GM15510 (cell line): ENCODE results near the gene RPL41.
A peak's percentile ranks its signal among the peaks of the same experiment; 100 is the strongest.

Experiments
- POLR2A ChIP-seq: IDR thresholded peaks from 3 replicates; pipeline ENCODE4 v1.6.1; 2011; ENCODE audit warnings: borderline replicate concordance; ENCODE audit not compliant: insufficient read length; ENCODE audit errors: extremely low read depth

Gene RPL41

DNA sequence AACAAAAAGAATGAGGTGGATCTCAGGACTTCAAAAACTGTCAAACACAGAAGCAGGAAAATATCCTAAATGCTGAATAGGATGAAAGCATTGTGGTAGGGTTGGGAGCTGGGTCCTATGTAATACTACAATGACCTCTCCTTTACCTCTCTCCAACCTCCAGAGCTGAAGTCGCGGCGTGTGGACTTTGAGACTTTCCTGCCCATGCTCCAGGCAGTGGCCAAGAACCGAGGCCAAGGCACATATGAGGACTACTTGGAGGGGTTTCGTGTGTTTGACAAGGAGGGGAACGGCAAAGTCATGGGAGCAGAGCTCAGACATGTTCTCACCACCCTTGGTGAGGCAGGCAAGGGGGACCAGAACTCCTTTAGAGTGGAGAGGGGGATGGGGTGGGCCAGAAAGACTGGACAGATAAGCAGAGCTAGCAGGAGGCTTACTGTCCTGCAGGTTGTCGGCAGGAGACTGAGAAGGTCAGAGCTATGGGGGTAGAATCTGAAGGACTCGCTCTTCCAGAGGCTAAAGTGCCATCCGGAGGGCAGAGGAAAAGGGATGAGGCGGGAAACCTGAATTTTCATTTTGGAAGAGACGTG, 38.9 kb downstream of the RPL41 start:
- no peak for TF ChIP-seq POLR2A

DNA sequence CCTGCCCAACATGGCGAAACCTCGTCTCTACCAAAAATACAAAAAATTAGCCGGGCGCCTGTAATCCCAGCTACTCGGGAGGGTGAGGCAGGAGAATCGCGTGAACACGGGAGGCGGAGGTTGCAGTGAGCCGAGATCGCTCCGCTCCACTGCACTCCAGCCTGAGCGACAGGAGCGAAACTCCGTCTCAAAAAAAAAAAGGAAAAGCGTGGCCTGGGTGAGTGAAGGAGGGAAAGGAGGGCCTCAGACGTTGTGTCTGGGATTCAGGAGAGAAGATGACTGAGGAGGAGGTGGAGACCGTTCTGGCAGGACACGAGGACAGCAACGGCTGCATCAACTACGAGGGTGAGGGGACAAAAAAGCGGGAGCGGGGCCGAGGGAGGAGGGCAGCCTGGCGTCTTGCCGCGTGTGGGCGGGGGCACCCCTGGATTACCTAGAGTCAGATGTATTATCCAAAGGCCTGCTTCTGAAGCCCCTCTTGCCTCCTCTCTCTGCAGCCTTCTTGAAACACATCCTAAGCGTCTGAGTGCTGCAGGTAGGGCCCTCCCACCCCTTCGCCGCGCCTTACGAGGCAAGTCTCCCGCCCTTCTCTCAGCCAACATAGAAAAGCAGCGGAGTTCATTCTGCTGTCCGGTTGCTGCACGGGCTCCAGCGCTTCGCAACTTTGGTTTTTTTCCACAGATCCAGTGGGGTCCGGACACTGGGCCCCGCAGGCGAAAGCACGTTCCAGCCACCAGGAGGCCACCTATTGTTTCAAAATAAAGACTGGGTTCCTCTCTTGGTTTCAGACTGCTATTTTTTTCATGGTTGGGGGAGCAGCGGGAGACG, 41.0 kb downstream of the RPL41 start:
- TF ChIP-seq POLR2A, result peak; percentile 31

DNA sequence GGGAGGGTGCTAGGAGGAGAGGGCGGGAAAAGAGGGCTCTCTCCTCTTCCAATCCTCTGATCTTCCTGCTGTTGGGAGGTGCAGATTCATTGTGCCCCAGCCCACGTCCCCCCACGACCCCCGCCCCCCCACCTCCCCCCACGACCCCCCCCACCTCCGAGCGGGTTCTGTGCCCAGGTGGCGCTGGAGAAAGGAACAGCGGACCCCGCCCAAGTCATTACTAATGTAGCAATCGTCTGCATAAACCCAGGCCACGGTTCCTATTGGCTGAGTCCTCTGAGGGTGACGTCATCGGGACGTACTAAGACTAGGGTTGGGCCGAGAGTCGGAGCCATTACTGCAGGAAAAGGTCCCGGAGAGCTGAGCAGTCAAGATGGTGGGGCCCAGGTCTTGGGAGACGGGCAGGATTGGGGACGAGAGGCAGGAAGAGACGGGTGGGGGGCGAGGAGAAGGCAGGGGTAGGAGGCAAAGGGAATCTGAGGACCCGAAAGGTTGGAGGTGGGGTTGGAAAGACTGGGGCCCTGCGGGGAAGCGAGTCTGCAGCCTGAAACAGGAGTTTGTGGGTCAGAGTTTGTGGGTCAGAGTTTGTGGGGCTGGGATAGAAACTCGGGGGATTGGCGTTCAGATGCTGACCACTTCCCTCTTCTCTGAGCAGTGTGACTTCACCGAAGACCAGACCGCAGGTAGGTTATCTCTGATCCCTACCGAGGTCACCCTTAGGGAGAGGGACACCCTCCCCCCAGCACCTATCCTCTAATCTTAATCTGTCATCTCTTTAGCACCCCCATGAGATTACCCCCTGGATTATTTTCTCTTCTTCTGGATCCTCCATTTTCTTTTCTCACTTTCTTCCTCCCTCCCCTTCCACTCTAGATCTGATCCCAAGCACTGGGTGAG, 41.8 kb downstream of the RPL41 start, which contains the start of gene MYL6:
Gene MYL6, plus strand, starts transcription at position 331 of the 897 bp plus-strand sequence. Its CDS starts 43 bp downstream, at position 374.
- peak; percentile 98 for TF ChIP-seq POLR2A

DNA sequence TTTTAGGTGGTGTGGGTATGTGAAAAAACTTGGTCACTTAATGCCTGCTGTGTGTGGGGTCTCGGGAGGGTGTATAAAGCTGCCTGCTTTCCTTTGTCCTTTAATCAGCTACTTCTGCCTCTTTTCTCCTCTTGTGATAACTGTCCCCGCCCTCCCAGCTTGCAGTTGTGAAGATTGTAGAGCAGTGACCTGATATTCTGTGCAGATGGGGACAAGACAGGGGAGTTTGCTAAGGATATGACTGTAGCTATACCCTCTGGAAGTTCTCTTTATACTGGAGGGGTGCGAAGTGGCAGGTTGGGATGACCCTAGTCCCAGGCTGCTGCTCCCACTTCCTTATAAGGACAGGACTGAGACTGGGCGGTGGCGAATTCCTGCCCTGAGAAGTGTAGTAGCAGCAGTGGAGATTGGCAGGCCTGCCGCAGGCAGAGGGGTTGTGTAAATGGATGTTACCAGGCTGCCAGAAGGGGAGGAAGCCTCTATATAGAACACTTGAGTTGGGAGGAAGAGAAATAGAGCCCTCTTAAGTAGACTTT, 42.6 kb downstream of the RPL41 start:
- TF ChIP-seq POLR2A, result no peak

DNA sequence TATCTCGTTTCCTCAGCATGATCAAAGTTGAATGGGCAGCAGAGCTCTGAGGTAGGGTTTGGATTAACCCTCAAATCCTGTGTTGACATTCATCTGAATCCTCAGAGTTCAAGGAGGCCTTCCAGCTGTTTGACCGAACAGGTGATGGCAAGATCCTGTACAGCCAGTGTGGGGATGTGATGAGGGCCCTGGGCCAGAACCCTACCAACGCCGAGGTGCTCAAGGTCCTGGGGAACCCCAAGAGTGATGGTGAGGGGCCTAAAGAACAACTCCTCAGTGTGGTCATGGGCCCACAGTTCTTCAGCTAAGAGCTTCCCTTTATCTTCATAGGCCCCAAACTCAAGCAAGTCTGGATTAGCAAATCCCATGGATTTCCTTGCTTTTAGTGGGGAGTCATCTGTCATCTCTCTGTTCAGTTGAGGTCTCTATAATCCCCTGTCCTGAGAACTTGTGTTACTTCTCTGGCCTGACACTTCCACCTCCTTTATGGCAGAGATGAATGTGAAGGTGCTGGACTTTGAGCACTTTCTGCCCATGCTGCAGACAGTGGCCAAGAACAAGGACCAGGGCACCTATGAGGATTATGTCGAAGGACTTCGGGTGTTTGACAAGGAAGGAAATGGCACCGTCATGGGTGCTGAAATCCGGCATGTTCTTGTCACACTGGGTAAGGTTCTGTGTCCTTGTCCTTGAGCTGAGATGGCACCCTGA, 43.2 kb downstream of the RPL41 start:
- no peak for TF ChIP-seq POLR2A

DNA sequence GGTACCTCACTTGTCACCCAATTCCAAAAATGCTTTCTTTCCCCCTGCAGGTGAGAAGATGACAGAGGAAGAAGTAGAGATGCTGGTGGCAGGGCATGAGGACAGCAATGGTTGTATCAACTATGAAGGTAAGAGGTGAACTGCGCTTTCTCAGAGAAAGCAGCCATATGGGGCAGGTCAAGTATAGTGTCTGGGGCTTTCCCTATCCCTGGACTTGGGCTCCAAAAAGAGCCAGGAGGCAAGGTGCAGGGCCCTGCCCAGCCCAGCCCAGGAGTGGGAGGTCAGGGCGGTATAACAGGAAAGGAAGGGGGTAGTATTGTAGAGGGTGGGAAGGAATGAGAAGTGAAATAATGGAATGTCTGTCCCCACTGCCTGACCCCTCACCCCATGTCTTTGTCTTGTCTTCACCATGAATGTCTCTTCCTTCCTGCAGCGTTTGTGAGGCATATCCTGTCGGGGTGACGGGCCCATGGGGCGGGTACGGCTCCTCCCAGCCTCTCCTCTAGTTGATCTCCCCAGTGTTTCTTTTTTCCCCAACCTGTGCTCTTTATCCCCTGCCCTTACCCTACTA, 43.8 kb downstream of the RPL41 start:
- TF ChIP-seq POLR2A, result peak; percentile 36

DNA sequence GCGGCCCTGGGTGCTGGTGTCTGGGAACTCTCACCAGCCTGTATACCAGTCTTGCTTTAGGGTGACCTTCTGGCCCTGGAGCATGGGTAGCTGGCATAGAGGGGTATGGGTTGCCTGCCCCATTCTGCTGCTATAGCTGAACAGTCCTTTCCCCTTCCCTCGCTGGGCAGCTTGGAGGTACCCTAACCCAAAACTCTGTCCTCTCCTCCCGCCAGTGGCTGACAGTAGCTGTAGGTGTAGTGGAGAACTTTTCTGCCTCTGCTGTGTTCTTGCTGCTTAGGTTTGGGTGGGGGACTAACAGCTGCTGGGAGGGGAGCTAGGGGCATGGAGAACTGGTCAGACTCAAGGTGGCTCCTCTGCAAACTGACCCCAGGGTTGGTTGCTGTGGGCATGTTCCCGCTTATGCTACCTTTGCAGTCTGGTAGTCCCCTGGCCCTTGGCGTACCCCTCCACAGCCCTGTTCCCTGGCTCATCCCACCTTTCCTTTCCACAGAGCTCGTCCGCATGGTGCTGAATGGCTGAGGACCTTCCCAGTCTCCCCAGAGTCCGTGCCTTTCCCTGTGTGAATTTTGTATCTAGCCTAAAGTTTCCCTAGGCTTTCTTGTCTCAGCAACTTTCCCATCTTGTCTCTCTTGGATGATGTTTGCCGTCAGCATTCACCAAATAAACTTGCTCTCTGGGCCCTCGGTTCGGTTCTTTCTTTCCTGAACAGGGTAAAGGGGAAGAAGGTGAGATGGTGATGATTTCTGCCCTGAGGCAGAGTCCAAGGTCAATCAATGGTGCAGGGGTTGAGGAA, 44.7 kb downstream of the RPL41 start:
- TF ChIP-seq POLR2A, result no peak

DNA sequence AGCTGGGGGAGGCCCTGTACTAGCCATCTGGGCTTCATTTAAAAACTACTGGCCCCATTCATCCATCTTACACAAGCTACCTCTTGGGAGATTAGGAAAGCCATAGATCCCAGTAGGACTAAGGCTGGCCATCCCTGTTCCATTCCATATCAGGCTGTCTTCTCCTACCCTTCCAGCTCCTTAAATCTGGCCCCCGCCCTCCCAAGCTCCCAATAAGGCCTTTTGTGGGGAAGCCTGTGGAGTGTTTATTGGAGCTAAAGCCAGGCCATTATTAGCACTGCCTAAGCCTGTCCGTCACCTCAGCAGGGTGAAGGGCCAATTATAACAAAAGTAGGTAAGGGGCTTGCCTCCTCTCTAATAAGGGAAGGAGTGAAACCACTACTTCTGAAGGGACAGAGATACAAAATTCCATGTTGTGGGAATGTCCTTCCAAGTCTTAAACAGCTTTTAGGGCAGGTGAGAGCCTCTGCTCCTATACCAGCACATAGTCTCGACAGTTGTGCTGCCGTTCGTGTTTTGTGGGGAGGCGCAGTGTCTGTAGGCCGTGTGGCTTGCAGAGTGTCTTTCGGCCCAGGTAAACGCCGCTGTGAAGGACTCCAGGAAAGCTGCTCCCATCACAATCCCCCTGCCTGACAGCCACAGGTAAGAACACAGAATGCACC, 45.4 kb downstream of the RPL41 start:
- TF ChIP-seq POLR2A, result no peak

DNA sequence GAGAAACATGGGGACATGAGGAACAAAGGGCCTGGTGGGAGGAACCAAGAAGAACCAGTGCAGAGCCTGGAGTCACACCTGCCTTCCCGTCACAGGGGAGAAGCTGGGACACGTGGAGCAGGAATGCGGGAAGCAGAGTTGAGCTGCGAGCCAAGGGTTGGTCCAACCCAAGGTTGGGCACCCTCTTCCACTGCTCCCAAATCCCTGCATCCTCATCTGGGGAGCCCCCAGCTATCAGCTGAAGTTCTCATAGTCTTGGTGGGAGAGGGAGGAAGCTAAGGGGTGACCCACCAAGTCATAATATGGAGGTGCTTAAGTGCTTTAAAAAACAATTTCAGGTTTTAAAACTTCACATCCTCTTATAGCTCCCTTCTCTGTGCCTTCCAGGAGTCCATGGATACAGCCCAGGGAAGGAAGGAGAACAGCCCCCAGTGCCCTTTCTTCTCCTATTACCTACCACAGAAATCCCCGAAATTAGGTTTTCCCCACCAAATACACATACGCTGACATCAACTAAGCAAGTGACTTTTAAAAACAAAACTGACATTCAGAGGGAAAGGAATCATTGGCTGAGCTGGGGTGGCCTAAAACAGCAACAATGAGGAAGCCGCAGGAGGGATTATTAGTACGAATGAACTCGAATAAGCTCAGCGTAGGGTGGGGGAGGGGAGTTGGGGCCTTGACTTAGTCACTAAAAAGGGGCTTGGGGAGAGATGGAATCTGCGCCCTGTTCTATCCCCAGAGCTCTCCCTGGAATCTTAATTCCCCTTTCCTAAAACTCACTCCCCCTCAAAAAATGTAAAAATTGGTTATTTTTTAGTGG, 46.2 kb downstream of the RPL41 start:
- no peak for TF ChIP-seq POLR2A

DNA sequence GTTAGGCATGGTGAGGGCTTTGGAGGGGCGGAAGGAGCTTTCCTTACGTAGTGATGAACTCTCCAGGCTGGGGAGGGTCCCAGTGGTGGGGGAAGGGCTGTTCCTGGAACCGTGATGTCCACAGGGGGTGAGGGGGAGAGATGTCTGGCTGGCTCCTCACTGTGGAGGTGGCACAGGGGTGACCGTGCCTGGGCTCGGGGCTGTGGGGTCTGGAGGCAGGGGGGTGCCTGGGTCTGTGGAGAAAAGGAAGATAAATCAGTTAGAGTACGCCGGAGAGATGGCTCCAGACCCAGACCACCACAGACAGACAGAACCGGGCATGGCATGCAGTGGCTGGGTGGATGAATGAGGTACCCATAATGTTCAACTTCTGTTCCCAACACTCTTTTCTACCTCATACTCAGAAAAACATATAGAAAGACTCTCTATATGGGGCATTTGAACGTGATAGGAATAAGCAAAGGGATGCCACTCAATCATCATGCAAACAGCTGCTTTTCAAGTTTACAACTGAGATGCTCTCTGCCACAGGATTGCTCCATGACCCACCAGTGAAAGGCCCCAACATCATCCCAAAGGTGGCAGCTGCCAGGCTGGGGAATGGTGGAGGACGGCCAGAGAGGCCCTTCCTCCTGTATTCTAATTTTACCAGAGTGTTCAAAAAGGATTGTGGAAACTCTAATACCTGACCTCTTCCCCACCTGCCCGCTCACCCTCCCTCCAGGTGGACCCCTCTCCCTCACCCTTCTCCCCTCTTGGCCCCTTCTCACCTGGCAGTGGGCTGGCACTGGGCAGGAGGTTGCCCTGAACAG, 47.3 kb downstream of the RPL41 start:
- no peak for TF ChIP-seq POLR2A

DNA sequence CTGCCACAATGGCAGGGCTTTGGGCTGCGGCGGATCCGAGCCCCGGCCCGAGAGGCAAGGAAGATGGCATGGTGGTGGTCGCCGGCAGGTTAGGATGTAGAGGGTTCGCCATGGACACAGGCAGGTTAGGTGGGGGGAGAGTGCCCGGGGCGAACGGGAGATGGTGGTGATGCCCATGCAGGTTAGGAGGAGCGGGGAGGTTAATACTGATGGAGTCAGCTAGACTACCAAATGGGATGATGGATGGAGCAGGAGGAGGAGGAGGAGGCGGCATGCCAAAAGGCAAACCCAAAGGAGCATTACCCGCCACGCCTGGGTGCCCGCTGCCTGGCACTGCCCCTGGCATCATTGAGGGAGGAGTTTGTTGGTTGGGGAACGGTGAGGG, 47.9 kb downstream of the RPL41 start:
- TF ChIP-seq POLR2A, result no peak
